GM12892 (cell line): ENCODE results near the gene NUCB1.

Source experiments
- DNase-seq: peaks from one replicate; pipeline ENCODE4 v3.0.0; 2011; ENCODE audit not compliant: insufficient read length
- FAIRE-seq: peaks from 2 replicates; lab custom pipeline; 2011; peaks lifted over from hg19 to GRCh38; lab: Jason Lieb, UNC
- POLR2A ChIP-seq: IDR thresholded peaks from 2 replicates; pipeline ENCODE4 v1.6.1; 2011; ENCODE audit warnings: low read depth, low read length, control low read depth
- POLR2AphosphoS5 ChIP-seq: IDR thresholded peaks from 2 replicates; pipeline ENCODE4 v1.6.1; 2011; ENCODE audit warnings: low read depth, low read length, control low read depth
- TAF1 ChIP-seq: IDR thresholded peaks from 2 replicates; pipeline ENCODE4 v1.6.1; 2011; ENCODE audit warnings: low read depth, mild to moderate bottlenecking, control low read depth, low read length, borderline replicate concordance

Gene NUCB1

GRCh38 chr19:48950830-48951519 lies 50.9 kb downstream of the NUCB1 start:
- DNase-seq (no peak), FAIRE-seq (no peak)
- TF ChIP-seq POLR2A (no peak), POLR2AphosphoS5 (no peak), TAF1 (no peak)

GRCh38 chr19:48953141-48953540 lies 53.0 kb downstream of the NUCB1 start:
- FAIRE-seq: no peak
- TF ChIP-seq TAF1: no peak
- no peak for TF ChIP-seq POLR2AphosphoS5

GRCh38 chr19:48953990-48954594 lies 54.0 kb downstream of the NUCB1 start:
- no peak for TF ChIP-seq TAF1
- no peak for TF ChIP-seq POLR2AphosphoS5
- TF ChIP-seq POLR2A: no peak
- no peak for DNase-seq
- no peak for FAIRE-seq

More at GRCh38 chr19:48953141-48953540, 53.0 kb downstream of the NUCB1 start:
- no peak for DNase-seq

GRCh38 chr19:48954595-48955307 lies 54.6 kb downstream of the NUCB1 start, which contains the start of gene BAX:
BAX (plus strand) TSS chr19:48954875; CDS start chr19:48954929, 54 bp downstream.
- TF ChIP-seq POLR2AphosphoS5 (peak; percentile 69; the same call in 1 of the 2 replicates), TAF1 (0 out of 2 replicates have a peak, but pooled peaks have one; percentile 33), POLR2A (peak; percentile 77; the same call in 1 of the 2 replicates)
- FAIRE-seq: peak; percentile 99

GRCh38 chr19:48955308-48955958 lies 55.3 kb downstream of the NUCB1 start:
- no peak for DNase-seq
- no peak for FAIRE-seq
- no peak for TF ChIP-seq POLR2A

More at GRCh38 chr19:48954595-48955307, 54.6 kb downstream of the NUCB1 start, which contains the start of gene BAX:
- DNase-seq: peak; percentile 98

GRCh38 chr19:48958006-48958405 lies 57.9 kb downstream of the NUCB1 start:
- no peak for FAIRE-seq
- no peak for DNase-seq
- TF ChIP-seq TAF1 (no peak), POLR2A (no peak), POLR2AphosphoS5 (no peak)

- DNase-seq (no peak), FAIRE-seq (no peak)
- TF ChIP-seq POLR2AphosphoS5 (no peak), POLR2A (no peak), TAF1 (no peak)
Measured at GRCh38 chr19:48959341-48960239, 59.5 kb downstream of the NUCB1 start.

- TF ChIP-seq POLR2AphosphoS5 (no peak), TAF1 (no peak), POLR2A (no peak)
- DNase-seq (no peak), FAIRE-seq (no peak)
Measured at GRCh38 chr19:48961051-48961649, 61.0 kb downstream of the NUCB1 start.

GRCh38 chr19:48961673-48962028 lies 61.5 kb downstream of the NUCB1 start:
- FAIRE-seq (no peak), DNase-seq (no peak)
- no peak for TF ChIP-seq POLR2A
- no peak for TF ChIP-seq POLR2AphosphoS5
- no peak for TF ChIP-seq TAF1

GRCh38 chr19:48962029-48962848 lies 62.1 kb downstream of the NUCB1 start:
- TF ChIP-seq POLR2AphosphoS5 (peak; percentile 91), TAF1 (peak; percentile 27; the same call in 1 of the 2 replicates), POLR2A (peak; percentile 84)
- FAIRE-seq (peak; percentile 80), DNase-seq (peak; percentile 80)

GRCh38 chr19:48962849-48963165 lies 62.7 kb downstream of the NUCB1 start:
- DNase-seq (no peak), FAIRE-seq (no peak)
- TF ChIP-seq POLR2AphosphoS5 (no peak), POLR2A (no peak; the same call in 1 of the 2 replicates), TAF1 (no peak)
